ENCODE measurements around the gene GPSM1. TPM values are rescaled to one million over a fixed set of nuclear protein-coding genes. Genes with fewer than 3 reads are reported as not detected.

The GPSM1 gene
- total and polyA plus RNA-seq, 4 donors, result 12.6 to 41.6 (median 22.7) TPM

DNA sequence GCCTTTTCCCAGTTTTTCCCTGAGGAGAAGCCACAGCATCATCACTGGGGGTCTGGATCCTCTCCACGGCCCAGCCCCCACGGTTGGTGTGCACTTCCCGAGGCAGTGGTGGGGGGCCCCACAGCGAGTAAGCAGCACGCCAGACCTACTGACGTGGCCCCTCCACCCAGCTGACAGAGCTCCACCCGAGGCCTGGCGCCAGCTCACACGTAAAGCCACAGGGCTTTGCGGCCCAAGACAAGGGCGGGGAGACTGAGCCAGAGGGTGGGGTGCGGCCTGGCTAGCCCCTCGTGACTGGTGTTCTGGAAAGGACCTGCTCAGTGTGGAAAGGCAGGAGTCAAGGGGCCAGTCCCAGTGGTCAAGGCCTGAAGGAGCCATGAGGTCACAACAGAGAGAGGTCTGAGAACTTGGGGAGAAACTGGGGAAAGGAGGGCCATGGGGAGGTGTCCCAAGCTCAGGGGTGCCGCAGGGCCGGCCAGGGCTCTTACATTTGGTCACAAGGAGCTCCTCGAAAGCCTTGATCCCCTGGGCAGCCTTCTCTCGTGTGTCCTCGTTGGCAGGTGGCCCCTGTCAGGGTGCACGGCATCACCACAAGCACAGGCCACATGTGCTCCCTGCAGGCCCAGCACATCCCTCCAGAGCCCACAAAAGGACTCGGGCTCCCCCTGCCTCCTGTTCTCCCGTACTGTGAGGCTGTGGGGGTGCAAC, 67.1 kb downstream of the GPSM1 start:
- H3K36me3 ChIP-seq (ENCODE audit: control insufficient read depth in 4 of 4, insufficient read depth in 4 of 4, low read length in 4 of 4), result peaks cover 5 to 63% (median 15%) of the 10 kb centered on the region in 4 donors
- no peak for ATAC-seq (ENCODE audit: insufficient read depth, low FRiP score)

DNA sequence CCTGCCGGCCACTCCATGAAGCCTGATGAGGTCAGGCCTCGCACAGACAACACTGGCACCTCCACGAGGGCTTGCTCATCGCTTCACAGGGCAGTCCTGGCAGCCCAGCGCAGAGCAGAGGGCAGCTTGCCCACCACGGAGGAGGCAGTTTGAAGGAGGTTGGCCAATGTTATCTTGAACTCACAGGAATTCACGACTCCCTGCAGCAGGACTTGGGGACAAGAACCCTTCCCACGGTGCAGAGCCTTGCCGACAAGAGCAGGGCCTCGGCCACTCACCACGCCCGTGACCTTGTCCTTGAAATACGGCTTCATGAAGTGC, 67.6 kb downstream of the GPSM1 start:
- Histone ChIP-seq H3K9ac (ENCODE audit: insufficient read depth in 1 of 2, low read length in 2 of 2) (no peak overlapping the region), H3K4me1 (ENCODE audit: control insufficient read depth in 5 of 5, insufficient read depth in 5 of 5, low read length in 5 of 5) (peaks cover 0 to 11% (median 6%) of the 10 kb centered on the region in 5 donors), H3K4me3 (no peak overlapping the region), H3K36me3 (ENCODE audit: control insufficient read depth in 4 of 4, insufficient read depth in 4 of 4, low read length in 4 of 4) (peaks cover 5 to 58% (median 15%) of the 10 kb centered on the region in 4 donors), H3K27me3 (ENCODE audit: control insufficient read depth in 3 of 3, insufficient read depth in 3 of 3, low read length in 2 of 3) (no peaks in the 10 kb centered on the region), H3K27ac (ENCODE audit: low read depth in 1 of 2, low read length in 1 of 2) (no peak overlapping the region), H3K9me3 (ENCODE audit: control insufficient read depth in 4 of 4, insufficient read depth in 3 of 4, low read length in 3 of 4) (no peaks in the 10 kb centered on the region)
- TF ChIP-seq, protein P1, sequence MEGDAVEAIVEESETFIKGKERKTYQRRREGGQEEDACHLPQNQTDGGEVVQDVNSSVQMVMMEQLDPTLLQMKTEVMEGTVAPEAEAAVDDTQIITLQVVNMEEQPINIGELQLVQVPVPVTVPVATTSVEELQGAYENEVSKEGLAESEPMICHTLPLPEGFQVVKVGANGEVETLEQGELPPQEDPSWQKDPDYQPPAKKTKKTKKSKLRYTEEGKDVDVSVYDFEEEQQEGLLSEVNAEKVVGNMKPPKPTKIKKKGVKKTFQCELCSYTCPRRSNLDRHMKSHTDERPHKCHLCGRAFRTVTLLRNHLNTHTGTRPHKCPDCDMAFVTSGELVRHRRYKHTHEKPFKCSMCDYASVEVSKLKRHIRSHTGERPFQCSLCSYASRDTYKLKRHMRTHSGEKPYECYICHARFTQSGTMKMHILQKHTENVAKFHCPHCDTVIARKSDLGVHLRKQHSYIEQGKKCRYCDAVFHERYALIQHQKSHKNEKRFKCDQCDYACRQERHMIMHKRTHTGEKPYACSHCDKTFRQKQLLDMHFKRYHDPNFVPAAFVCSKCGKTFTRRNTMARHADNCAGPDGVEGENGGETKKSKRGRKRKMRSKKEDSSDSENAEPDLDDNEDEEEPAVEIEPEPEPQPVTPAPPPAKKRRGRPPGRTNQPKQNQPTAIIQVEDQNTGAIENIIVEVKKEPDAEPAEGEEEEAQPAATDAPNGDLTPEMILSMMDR (IDR thresholded peaks at IDR 0.05; ENCODE audit: control extremely low read depth, extremely low read depth), result no peak
- WGBS, 2 donors, result 94% methylated on average over 13 of the region's 13 CpGs
- DNase-seq, result no peak
- no peak for ATAC-seq (ENCODE audit: insufficient read depth, low FRiP score)

More for the DNA sequence above, 67.1 kb downstream of the GPSM1 start:
- Histone ChIP-seq H3K27ac (ENCODE audit: low read depth in 1 of 2, low read length in 1 of 2) (no peak overlapping the region), H3K27me3 (ENCODE audit: control insufficient read depth in 3 of 3, insufficient read depth in 3 of 3, low read length in 2 of 3) (no peaks in the 10 kb centered on the region), H3K9me3 (ENCODE audit: control insufficient read depth in 4 of 4, insufficient read depth in 3 of 4, low read length in 3 of 4) (no peaks in the 10 kb centered on the region), H3K4me1 (ENCODE audit: control insufficient read depth in 5 of 5, insufficient read depth in 5 of 5, low read length in 5 of 5) (peaks cover 0 to 11% (median 6%) of the 10 kb centered on the region in 5 donors), H3K9ac (ENCODE audit: insufficient read depth in 1 of 2, low read length in 2 of 2) (no peak overlapping the region), H3K4me3 (no peak overlapping the region)
- 95 to 98% methylated on average over 18 to 21 of the region's 21 CpGs for WGBS, 2 donors
- TF ChIP-seq, protein P1 (IDR thresholded peaks at IDR 0.05; ENCODE audit: control extremely low read depth, extremely low read depth), result no peak
- no peak for DNase-seq

DNA sequence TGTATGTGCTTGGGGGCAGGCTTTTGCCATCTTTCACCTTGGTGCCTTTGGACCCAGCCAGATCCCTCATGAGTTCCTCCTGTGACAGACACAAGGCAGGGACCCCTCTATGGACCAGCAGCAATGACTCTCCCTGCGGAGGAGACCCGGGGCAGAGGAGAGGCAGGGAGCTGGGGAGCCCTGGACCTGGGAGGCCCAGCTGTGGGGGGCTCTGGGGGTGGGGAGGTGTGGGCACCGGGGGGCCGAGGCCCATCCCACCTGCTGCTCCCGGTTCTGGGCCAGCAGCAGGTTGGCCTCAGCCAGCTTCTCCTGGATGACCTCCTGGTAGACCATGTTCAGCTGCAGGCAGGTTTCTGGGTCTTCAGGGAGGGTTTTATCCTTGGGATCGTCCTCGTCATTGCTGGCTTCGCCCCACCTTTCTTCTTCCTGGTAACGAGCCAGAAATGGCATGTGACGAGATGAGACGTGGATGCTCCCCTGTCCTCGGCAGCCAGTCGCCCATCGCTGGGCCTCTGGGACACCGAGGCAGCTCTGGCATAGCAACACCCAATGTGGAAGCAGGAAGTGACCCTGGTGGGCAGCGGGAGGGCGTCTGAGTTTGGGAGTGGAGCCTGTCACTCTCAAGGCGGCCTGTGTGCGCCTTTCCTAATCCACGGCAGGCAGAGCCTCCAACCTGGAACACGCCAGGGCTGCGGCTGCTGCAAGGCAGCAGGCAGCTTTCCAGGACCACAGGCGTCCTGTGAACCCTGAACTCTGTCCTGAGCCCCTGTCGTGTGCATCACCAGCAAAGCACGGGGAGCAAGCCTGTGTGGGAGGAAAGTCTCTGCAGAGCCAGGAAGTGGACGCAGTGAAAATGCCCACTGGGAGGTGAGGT, 68.2 kb downstream of the GPSM1 start:
- H3K27ac ChIP-seq (ENCODE audit: low read depth in 1 of 2, low read length in 1 of 2), result no peak overlapping the region
- peaks cover 5 to 57% (median 15%) of the 10 kb centered on the region in 4 donors for H3K36me3 ChIP-seq (ENCODE audit: control insufficient read depth in 4 of 4, insufficient read depth in 4 of 4, low read length in 4 of 4)
- H3K27me3 ChIP-seq (ENCODE audit: control insufficient read depth in 3 of 3, insufficient read depth in 3 of 3, low read length in 2 of 3), result no peaks in the 10 kb centered on the region
- H3K9me3 ChIP-seq (ENCODE audit: control insufficient read depth in 4 of 4, insufficient read depth in 3 of 4, low read length in 3 of 4), result no peaks in the 10 kb centered on the region
- 88 to 97% methylated on average over 25 to 26 of the region's 26 CpGs for WGBS, 2 donors
- no peak for DNase-seq
- peaks cover 0 to 15% (median 8%) of the 10 kb centered on the region in 5 donors for H3K4me1 ChIP-seq (ENCODE audit: control insufficient read depth in 5 of 5, insufficient read depth in 5 of 5, low read length in 5 of 5)
- H3K9ac ChIP-seq (ENCODE audit: insufficient read depth in 1 of 2, low read length in 2 of 2), result no peak overlapping the region
- TF ChIP-seq, protein P1 (IDR thresholded peaks at IDR 0.05; ENCODE audit: control extremely low read depth, extremely low read depth), result no peak
- ATAC-seq (ENCODE audit: insufficient read depth, low FRiP score), result no peak
- H3K4me3 ChIP-seq, result no peak overlapping the region
